Measurements from ENCODE around the gene EBNA1BP2.

GRCh38 chr1:43135857-43136781 lies 36.0 kb downstream of the EBNA1BP2 start:
- TF ChIP-seq POLR2A (IDR thresholded peaks at IDR 0.05): no peak
- TF ChIP-seq CTCF (IDR thresholded peaks at IDR 0.05): no peak
